Measurements from ENCODE around the gene CNIH1. TPM values are rescaled to one million over a fixed set of nuclear protein-coding genes. Genes with fewer than 3 reads are reported as not detected.
"Not testable (repeated sequence)": the region's sequence is repeated elsewhere in the genome, so short reads cannot be mapped to it uniquely, and the experiment has no call there.

Gene CNIH1
- total and polyA plus RNA-seq, 5 donors from 2014 or later: 40.5 to 112 (median 94.5) TPM

- H3K27me3 Mint-ChIP-seq; H3K27me3 ChIP-seq (ENCODE audit: control insufficient read depth, insufficient read depth, low read length); H3K4me3 Mint-ChIP-seq; H3K4me3 ChIP-seq (ENCODE audit: low read depth, low read length); DNase-seq; ATAC-seq (ENCODE audit: low read depth in 2 of 2); H3K36me3 ChIP-seq (ENCODE audit: control insufficient read depth, insufficient read depth, low read length); H3K27ac ChIP-seq (ENCODE audit: insufficient read depth, low read length, poor library complexity, severe bottlenecking); H3K9me3 ChIP-seq (ENCODE audit: control insufficient read depth in 2 of 2, low read length in 2 of 2); H3K4me1 ChIP-seq (ENCODE audit: control insufficient read depth, insufficient read depth, low read length, poor library complexity, severe bottlenecking); H3K9me3 Mint-ChIP-seq: not testable (repeated sequence)
- H3K4me1 Mint-ChIP-seq: peaks cover 2 to 23% (median 11%) of the 10 kb centered on the region in 4 donors
- peak overlapping the region in 1 of 3 donors; percentile 15 for H3K27ac Mint-ChIP-seq
- H3K36me3 Mint-ChIP-seq: peaks cover 20% of the 10 kb centered on the region
Measured at GRCh38 chr14:54403401-54404005, 37.7 kb downstream of the CNIH1 start.

GRCh38 chr14:54399560-54399959 lies 41.6 kb downstream of the CNIH1 start:
- Mint-ChIP-seq H3K36me3 (no peaks in the 10 kb centered on the region), H3K27ac (peak overlapping the region in 1 of 3 donors; percentile 39), H3K9me3 (no peaks in the 10 kb centered on the region), H3K27me3 (no peaks in the 10 kb centered on the region), H3K4me3 (peak overlapping the region in 3 of 4 donors; percentile 51 to 78 (median 52)), H3K4me1 (peaks cover 7 to 28% (median 19%) of the 10 kb centered on the region in 4 donors)
- Histone ChIP-seq H3K4me3 (ENCODE audit: low read depth, low read length) (no peak overlapping the region), H3K4me1 (ENCODE audit: control insufficient read depth, insufficient read depth, low read length, poor library complexity, severe bottlenecking) (peaks cover 18% of the 10 kb centered on the region), H3K27me3 (ENCODE audit: control insufficient read depth, insufficient read depth, low read length) (no peaks in the 10 kb centered on the region), H3K27ac (ENCODE audit: insufficient read depth, low read length, poor library complexity, severe bottlenecking) (no peak overlapping the region), H3K36me3 (ENCODE audit: control insufficient read depth, insufficient read depth, low read length) (no peaks in the 10 kb centered on the region), H3K9me3 (ENCODE audit: control insufficient read depth in 2 of 2, low read length in 2 of 2) (no peaks in the 10 kb centered on the region)
- no peak for DNase-seq
- ATAC-seq (ENCODE audit: low read depth in 2 of 2): no peak

- peak; percentile 96 to 99 (median 98) for DNase-seq
- Histone ChIP-seq H3K9me3 (ENCODE audit: control insufficient read depth in 2 of 2, low read length in 2 of 2) (no peaks in the 10 kb centered on the region), H3K27me3 (ENCODE audit: control insufficient read depth, insufficient read depth, low read length) (no peaks in the 10 kb centered on the region), H3K27ac (ENCODE audit: insufficient read depth, low read length, poor library complexity, severe bottlenecking) (peak within 1 kb of the TSS; percentile 69), H3K4me3 (ENCODE audit: low read depth, low read length) (peak within 1 kb of the TSS; percentile 72), H3K36me3 (ENCODE audit: control insufficient read depth, insufficient read depth, low read length) (no peaks in the 10 kb centered on the region), H3K4me1 (ENCODE audit: control insufficient read depth, insufficient read depth, low read length, poor library complexity, severe bottlenecking) (peaks cover 18% of the 10 kb centered on the region)
- peaks cover 7 to 28% (median 17%) of the 10 kb centered on the region in 4 donors for H3K4me1 Mint-ChIP-seq
- H3K36me3 Mint-ChIP-seq: no peaks in the 10 kb centered on the region
- peak within 1 kb of the TSS; percentile 70 to 91 (median 74) for H3K27ac Mint-ChIP-seq
- ATAC-seq (ENCODE audit: low read depth in 2 of 2): peak; percentile 94 to 97
- no peaks in the 10 kb centered on the region for H3K9me3 Mint-ChIP-seq
- H3K27me3 Mint-ChIP-seq: no peaks in the 10 kb centered on the region
- peak within 1 kb of the TSS; percentile 87 to 92 (median 89) for H3K4me3 Mint-ChIP-seq
Measured at GRCh38 chr14:54396493-54397335, 44.5 kb downstream of the CNIH1 start, which contains the start of gene CDKN3. CDKN3 (plus strand) TSS chr14:54397007; CDS start chr14:54397069, 62 bp downstream.

GRCh38 chr14:54396183-54396492 lies 45.0 kb downstream of the CNIH1 start:
- Mint-ChIP-seq H3K9me3 (no peaks in the 10 kb centered on the region), H3K27me3 (no peaks in the 10 kb centered on the region), H3K4me1 (peaks cover 7 to 28% (median 17%) of the 10 kb centered on the region in 4 donors), H3K36me3 (no peaks in the 10 kb centered on the region), H3K4me3 (peak overlapping the region; percentile 87 to 92 (median 89)), H3K27ac (peak overlapping the region; percentile 7 to 91 (median 74))
- Histone ChIP-seq H3K4me1 (ENCODE audit: control insufficient read depth, insufficient read depth, low read length, poor library complexity, severe bottlenecking) (peaks cover 18% of the 10 kb centered on the region), H3K9me3 (ENCODE audit: control insufficient read depth in 2 of 2, low read length in 2 of 2) (no peaks in the 10 kb centered on the region), H3K36me3 (ENCODE audit: control insufficient read depth, insufficient read depth, low read length) (no peaks in the 10 kb centered on the region), H3K27me3 (ENCODE audit: control insufficient read depth, insufficient read depth, low read length) (no peaks in the 10 kb centered on the region), H3K4me3 (ENCODE audit: low read depth, low read length) (peak overlapping the region; percentile 57), H3K27ac (ENCODE audit: insufficient read depth, low read length, poor library complexity, severe bottlenecking) (peak overlapping the region; percentile 55)
- DNase-seq: no peak
- ATAC-seq (ENCODE audit: low read depth in 2 of 2): no peak

- Mint-ChIP-seq H3K36me3 (no peaks in the 10 kb centered on the region), H3K4me1 (peaks cover 7 to 28% (median 17%) of the 10 kb centered on the region in 4 donors), H3K4me3 (peak overlapping the region; percentile 13 to 64 (median 40)), H3K27me3 (no peaks in the 10 kb centered on the region), H3K9me3 (no peaks in the 10 kb centered on the region), H3K27ac (peak overlapping the region in 2 of 3 donors; percentile 2 to 70)
- no peak for ATAC-seq (ENCODE audit: low read depth in 2 of 2)
- no peaks in the 10 kb centered on the region for H3K27me3 ChIP-seq (ENCODE audit: control insufficient read depth, insufficient read depth, low read length)
- H3K36me3 ChIP-seq (ENCODE audit: control insufficient read depth, insufficient read depth, low read length): no peaks in the 10 kb centered on the region
- no peak overlapping the region for H3K27ac ChIP-seq (ENCODE audit: insufficient read depth, low read length, poor library complexity, severe bottlenecking)
- no peak for DNase-seq
- peaks cover 18% of the 10 kb centered on the region for H3K4me1 ChIP-seq (ENCODE audit: control insufficient read depth, insufficient read depth, low read length, poor library complexity, severe bottlenecking)
- no peaks in the 10 kb centered on the region for H3K9me3 ChIP-seq (ENCODE audit: control insufficient read depth in 2 of 2, low read length in 2 of 2)
- H3K4me3 ChIP-seq (ENCODE audit: low read depth, low read length): no peak overlapping the region
Measured at GRCh38 chr14:54395716-54396115, 45.5 kb downstream of the CNIH1 start.

GRCh38 chr14:54395284-54395683 lies 45.9 kb downstream of the CNIH1 start:
- Histone ChIP-seq H3K4me3 (ENCODE audit: low read depth, low read length) (no peak overlapping the region), H3K4me1 (ENCODE audit: control insufficient read depth, insufficient read depth, low read length, poor library complexity, severe bottlenecking) (peaks cover 18% of the 10 kb centered on the region), H3K9me3 (ENCODE audit: control insufficient read depth in 2 of 2, low read length in 2 of 2) (no peaks in the 10 kb centered on the region), H3K27me3 (ENCODE audit: control insufficient read depth, insufficient read depth, low read length) (no peaks in the 10 kb centered on the region), H3K27ac (ENCODE audit: insufficient read depth, low read length, poor library complexity, severe bottlenecking) (no peak overlapping the region), H3K36me3 (ENCODE audit: control insufficient read depth, insufficient read depth, low read length) (no peaks in the 10 kb centered on the region)
- H3K4me1 Mint-ChIP-seq: peaks cover 7 to 28% (median 17%) of the 10 kb centered on the region in 4 donors
- no peak for DNase-seq
- H3K4me3 Mint-ChIP-seq: peak overlapping the region in 3 of 4 donors; percentile 13 to 64 (median 29)
- peak overlapping the region in 1 of 3 donors; percentile 70 for H3K27ac Mint-ChIP-seq
- no peaks in the 10 kb centered on the region for H3K36me3 Mint-ChIP-seq
- no peaks in the 10 kb centered on the region for H3K9me3 Mint-ChIP-seq
- ATAC-seq (ENCODE audit: low read depth in 2 of 2): no peak
- no peaks in the 10 kb centered on the region for H3K27me3 Mint-ChIP-seq

GRCh38 chr14:54394596-54394995 lies 46.6 kb downstream of the CNIH1 start:
- peak overlapping the region in 1 of 4 donors; percentile 29 for H3K4me3 Mint-ChIP-seq
- Histone ChIP-seq H3K27me3 (ENCODE audit: control insufficient read depth, insufficient read depth, low read length) (no peaks in the 10 kb centered on the region), H3K4me1 (ENCODE audit: control insufficient read depth, insufficient read depth, low read length, poor library complexity, severe bottlenecking) (peaks cover 18% of the 10 kb centered on the region), H3K36me3 (ENCODE audit: control insufficient read depth, insufficient read depth, low read length) (no peaks in the 10 kb centered on the region), H3K27ac (ENCODE audit: insufficient read depth, low read length, poor library complexity, severe bottlenecking) (no peak overlapping the region), H3K4me3 (ENCODE audit: low read depth, low read length) (no peak overlapping the region), H3K9me3 (ENCODE audit: control insufficient read depth in 2 of 2, low read length in 2 of 2) (no peaks in the 10 kb centered on the region)
- no peak for DNase-seq
- no peak for ATAC-seq (ENCODE audit: low read depth in 2 of 2)
- no peaks in the 10 kb centered on the region for H3K36me3 Mint-ChIP-seq
- H3K4me1 Mint-ChIP-seq: peaks cover 7 to 27% (median 17%) of the 10 kb centered on the region in 4 donors
- H3K27ac Mint-ChIP-seq: no peak overlapping the region
- no peaks in the 10 kb centered on the region for H3K9me3 Mint-ChIP-seq
- H3K27me3 Mint-ChIP-seq: no peaks in the 10 kb centered on the region

All from CD4-positive, CD25-positive, alpha-beta regulatory T cell (primary cell).